H9 (cell line): Measurements from ENCODE around the gene ABCG1. TPM values are rescaled to one million over a fixed set of nuclear protein-coding genes. Genes with fewer than 3 reads are reported as not detected.

Source experiments
- DNase-seq: peaks from one replicate; pipeline ENCODE4 v3.0.0-alpha.2; 2017
- H2AFZ ChIP-seq: one replicate; pipeline ENCODE4 v1.6.1; 2013; ENCODE audit warnings: mild to moderate bottlenecking, low read length, control low read depth, moderate library complexity
- H2AK5ac ChIP-seq: 2 replicates; pipeline ENCODE4 v1.6.1; 2013; ENCODE audit warnings: low read length, control low read depth, mixed read lengths; ENCODE audit not compliant: insufficient read length
- H2BK120ac ChIP-seq: one replicate; pipeline ENCODE4 v1.6.1; 2013; ENCODE audit warnings: low read depth, mild to moderate bottlenecking, low read length, control low read depth, inconsistent platforms; ENCODE audit not compliant: poor library complexity, severe bottlenecking
- H2BK12ac ChIP-seq: 2 replicates; pipeline ENCODE4 v1.6.1; 2013; ENCODE audit warnings: low read length, control low read depth, mixed read lengths, low read depth; ENCODE audit not compliant: insufficient read length
- H2BK15ac ChIP-seq: 2 replicates; pipeline ENCODE4 v1.6.1; 2013; ENCODE audit warnings: low read depth, low read length, control low read depth
- H2BK20ac ChIP-seq: one replicate; pipeline ENCODE4 v1.6.1; 2013; ENCODE audit warnings: low read depth, mild to moderate bottlenecking, low read length, control low read depth, inconsistent platforms; ENCODE audit not compliant: poor library complexity, severe bottlenecking
- H2BK5ac ChIP-seq: 2 replicates; pipeline ENCODE4 v1.6.1; 2013; ENCODE audit warnings: low read length, control low read depth, mixed read lengths; ENCODE audit not compliant: insufficient read length
- H3K14ac ChIP-seq: 2 replicates; pipeline ENCODE4 v1.6.1; 2013; ENCODE audit warnings: low read length, control low read depth; ENCODE audit not compliant: insufficient read depth
- H3K18ac ChIP-seq: 2 replicates; pipeline ENCODE4 v1.6.1; 2013; ENCODE audit warnings: low read depth, mild to moderate bottlenecking, mixed read lengths, low read length, control low read depth; ENCODE audit not compliant: insufficient read length
- H3K23ac ChIP-seq: 2 replicates; pipeline ENCODE4 v1.6.1; 2013; ENCODE audit warnings: low read length, control low read depth, mixed read lengths, low read depth; ENCODE audit not compliant: insufficient read length
- H3K23me2 ChIP-seq: 2 replicates; pipeline ENCODE4 v1.6.1; 2013; ENCODE audit warnings: low read depth, mild to moderate bottlenecking, mixed read lengths, low read length, control low read depth; ENCODE audit not compliant: insufficient read length, poor library complexity, severe bottlenecking
- H3K27ac ChIP-seq: 2 replicates; pipeline ENCODE4 v1.5.1; 2013; ENCODE audit warnings: low read length, control low read depth, mixed read lengths, low read depth; ENCODE audit not compliant: insufficient read length
- H3K27me3 ChIP-seq: 2 replicates; pipeline ENCODE4 v1.6.1; 2013; ENCODE audit warnings: low read length, control low read depth, inconsistent platforms; ENCODE audit not compliant: insufficient read depth
- H3K4ac ChIP-seq: 2 replicates; pipeline ENCODE4 v1.6.1; 2013; ENCODE audit warnings: low read depth, mild to moderate bottlenecking, control low read depth, inconsistent platforms, low read length, moderate library complexity
- H3K4me1 ChIP-seq: 2 replicates; pipeline ENCODE4 v1.6.1; 2013; ENCODE audit warnings: low read length, control low read depth, inconsistent platforms; ENCODE audit not compliant: insufficient read depth
- H3K4me2 ChIP-seq: 2 replicates; pipeline ENCODE4 v1.6.1; 2013; ENCODE audit warnings: low read length, control low read depth, mixed read lengths; ENCODE audit not compliant: insufficient read length, insufficient read depth
- H3K56ac ChIP-seq: 2 replicates; pipeline ENCODE4 v1.6.1; 2013; ENCODE audit warnings: low read depth, mild to moderate bottlenecking, mixed read lengths, low read length, control low read depth; ENCODE audit not compliant: insufficient read length
- H3K79me1 ChIP-seq: 2 replicates; pipeline ENCODE4 v1.6.1; 2013; ENCODE audit warnings: low read depth, mild to moderate bottlenecking, moderate library complexity, low read length, control low read depth, inconsistent platforms; ENCODE audit not compliant: insufficient read depth, poor library complexity, severe bottlenecking
- H3K79me2 ChIP-seq: 2 replicates; pipeline ENCODE4 v1.6.1; 2013; ENCODE audit warnings: low read length, control low read depth, inconsistent platforms; ENCODE audit not compliant: insufficient read depth
- H3K9ac ChIP-seq: 2 replicates; pipeline ENCODE4 v1.6.1; 2013; ENCODE audit warnings: low read length, control low read depth, mixed read lengths; ENCODE audit not compliant: insufficient read length; ENCODE audit errors: extremely low read depth
- H3K9me3 ChIP-seq: one replicate; pipeline ENCODE4 v1.6.1; 2013; ENCODE audit warnings: low read depth, low read length, inconsistent platforms; ENCODE audit not compliant: control insufficient read depth
- H3T11ph ChIP-seq: one replicate; pipeline ENCODE4 v1.6.1; 2013; ENCODE audit warnings: mild to moderate bottlenecking, low read length, control low read depth, inconsistent platforms
- H4K20me1 ChIP-seq: one replicate; pipeline ENCODE4 v1.6.1; 2013; ENCODE audit not compliant: control insufficient read depth, insufficient read length, insufficient read depth
- H4K5ac ChIP-seq: 2 replicates; pipeline ENCODE4 v1.6.1; 2013; ENCODE audit warnings: low read depth, mild to moderate bottlenecking, mixed read lengths, low read length, control low read depth; ENCODE audit not compliant: insufficient read length
- H4K8ac ChIP-seq: replicated peaks from 2 replicates; pipeline ENCODE4 v1.6.1; 2013; ENCODE audit warnings: low read length, control low read depth, mixed read lengths, low read depth; ENCODE audit not compliant: insufficient read length
- H4K91ac ChIP-seq: 2 replicates; pipeline ENCODE4 v1.6.1; 2013; ENCODE audit warnings: low read depth, mild to moderate bottlenecking, moderate library complexity, mixed read lengths, low read length, control low read depth; ENCODE audit not compliant: insufficient read length
- H3K27ac Mint-ChIP-seq, 3 experiments: 2 replicates in 2 of 3; 3 replicates in 1 of 3; pipeline ENCODE4 v1.8.0; 2020 to 2021; ENCODE audit warnings: mixed read lengths in 3 of 3, mild to moderate bottlenecking in 1 of 3, moderate library complexity in 1 of 3
- H3K27me3 Mint-ChIP-seq: 2 replicates; pipeline ENCODE4 v1.8.0; 2021; ENCODE audit warnings: low read depth, mild to moderate bottlenecking, moderate library complexity, mixed read lengths
- H3K36me3 Mint-ChIP-seq, 3 experiments: 2 replicates in 2 of 3; 3 replicates in 1 of 3; pipeline ENCODE4 v1.8.0; 2020 to 2021; ENCODE audit warnings: low read depth in 3 of 3, mixed read lengths in 3 of 3; ENCODE audit not compliant: insufficient read depth in 1 of 3
- H3K4me1 Mint-ChIP-seq, 2 experiments: 2 replicates each; pipeline ENCODE4 v1.8.0; 2020; ENCODE audit warnings: mixed read lengths in 2 of 2
- H3K4me3 Mint-ChIP-seq, 2 experiments: 2 replicates in 1 of 2; 3 replicates in 1 of 2; pipeline ENCODE4 v1.8.0; 2020 to 2021; ENCODE audit warnings: mild to moderate bottlenecking in 2 of 2, mixed read lengths in 2 of 2, moderate library complexity in 1 of 2
- H3K9me3 Mint-ChIP-seq, 2 experiments: 2 replicates in 1 of 2; 3 replicates in 1 of 2; pipeline ENCODE4 v1.8.0; 2020; ENCODE audit warnings: mild to moderate bottlenecking in 2 of 2, mixed read lengths in 2 of 2, moderate library complexity in 1 of 2
- WGBS: extraction: QIAGEN DNeasy Blood & Tissue Kit; methylation state at CpG from one replicate; pipeline ENCODE4 v1.1.7; 2013; ENCODE audit warnings: missing lambda C conversion rate, low lambda C conversion rate, mixed read lengths; ENCODE audit not compliant: insufficient read length; ENCODE audit errors: extremely low coverage; 5-methylcytosine and 5-hydroxymethylcytosine counted together
- total RNA-seq: library from RNA; stranded (reverse); gene quantifications from 2 replicates; pipeline ENCODE4 v1.2.1, GENCODE V29; 2021
- TF ChIP-seq, protein P1 (sequence below): fragments of 200-600 bp; sonication (generic); conservative IDR thresholded peaks from 3 replicates; pipeline ENCODE4 v1.8.0; 2021; ENCODE audit warnings: antibody characterized with exemption, mild to moderate bottlenecking

Gene ABCG1
- total RNA-seq, 1 experiment from 2014 or later: 0.83 TPM

DNA sequence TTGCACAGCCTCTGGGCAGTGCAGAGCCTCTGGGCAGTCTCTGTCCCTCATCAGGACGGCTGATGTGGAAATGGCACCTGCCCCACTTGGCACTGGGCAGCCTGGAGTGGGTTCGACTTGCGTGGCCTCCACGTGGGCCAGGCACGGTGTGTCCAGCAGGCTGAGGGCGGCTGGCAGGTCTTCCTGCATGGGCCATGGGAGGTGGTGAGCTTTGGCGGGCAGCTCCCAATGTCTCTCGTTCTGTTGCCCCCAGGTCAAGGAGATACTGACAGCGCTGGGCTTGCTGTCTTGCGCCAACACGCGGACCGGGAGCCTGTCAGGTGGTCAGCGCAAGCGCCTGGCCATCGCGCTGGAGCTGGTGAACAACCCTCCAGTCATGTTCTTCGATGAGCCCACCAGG lies 63.1 kb downstream of the ABCG1 start:
- WGBS: no CpG with 5 or more reads among the region's 18 CpGs
- Histone ChIP-seq H3K23me2 (no peaks in the 10 kb centered on the region), H3K79me2 (no peaks in the 10 kb centered on the region), H3K18ac (no peak overlapping the region), H4K20me1 (no peaks in the 10 kb centered on the region), H3K4ac (no peak overlapping the region), H4K8ac (no peak overlapping the region), H3K27ac (no peak overlapping the region), H3K14ac (no peak overlapping the region; the same call in 1 of the 2 replicates), H4K91ac (no peak overlapping the region), H4K5ac (no peak overlapping the region), H2AK5ac (no peak overlapping the region), H2BK5ac (no peak overlapping the region), H2BK120ac (no peak overlapping the region), H3K56ac (no peak overlapping the region), H3K23ac (no peak overlapping the region), H2AFZ (no peak overlapping the region), H2BK15ac (no peak overlapping the region), H3K9me3 (no peaks in the 10 kb centered on the region), H3K9ac (no peak overlapping the region), H2BK20ac (no peak overlapping the region), H2BK12ac (no peak overlapping the region), H3K27me3 (no peaks in the 10 kb centered on the region; the same call in 1 of the 2 replicates), H3K4me1 (no peaks in the 10 kb centered on the region), H3K4me2 (no peak overlapping the region), H3T11ph (no peak overlapping the region), H3K79me1 (no peaks in the 10 kb centered on the region)
- no peak overlapping the region; a peak in 1 of 7 replicates for H3K27ac Mint-ChIP-seq
- H3K36me3 Mint-ChIP-seq: peaks cover 0 to 3% (median 0%) of the 10 kb centered on the region in 3 experiments; a peak in 1 of 7 replicates
- DNase-seq: no peak
- TF ChIP-seq, protein P1, sequence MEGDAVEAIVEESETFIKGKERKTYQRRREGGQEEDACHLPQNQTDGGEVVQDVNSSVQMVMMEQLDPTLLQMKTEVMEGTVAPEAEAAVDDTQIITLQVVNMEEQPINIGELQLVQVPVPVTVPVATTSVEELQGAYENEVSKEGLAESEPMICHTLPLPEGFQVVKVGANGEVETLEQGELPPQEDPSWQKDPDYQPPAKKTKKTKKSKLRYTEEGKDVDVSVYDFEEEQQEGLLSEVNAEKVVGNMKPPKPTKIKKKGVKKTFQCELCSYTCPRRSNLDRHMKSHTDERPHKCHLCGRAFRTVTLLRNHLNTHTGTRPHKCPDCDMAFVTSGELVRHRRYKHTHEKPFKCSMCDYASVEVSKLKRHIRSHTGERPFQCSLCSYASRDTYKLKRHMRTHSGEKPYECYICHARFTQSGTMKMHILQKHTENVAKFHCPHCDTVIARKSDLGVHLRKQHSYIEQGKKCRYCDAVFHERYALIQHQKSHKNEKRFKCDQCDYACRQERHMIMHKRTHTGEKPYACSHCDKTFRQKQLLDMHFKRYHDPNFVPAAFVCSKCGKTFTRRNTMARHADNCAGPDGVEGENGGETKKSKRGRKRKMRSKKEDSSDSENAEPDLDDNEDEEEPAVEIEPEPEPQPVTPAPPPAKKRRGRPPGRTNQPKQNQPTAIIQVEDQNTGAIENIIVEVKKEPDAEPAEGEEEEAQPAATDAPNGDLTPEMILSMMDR: no peak
- H3K9me3 Mint-ChIP-seq: no peaks in the 10 kb centered on the region; a peak in 2 of 5 replicates
- H3K27me3 Mint-ChIP-seq: peaks cover 8% of the 10 kb centered on the region; the same call in 1 of the 2 replicates
- no peak overlapping the region for H3K4me3 Mint-ChIP-seq
- peaks cover 5 to 9% of the 10 kb centered on the region in 2 experiments; a peak in 3 of 4 replicates for H3K4me1 Mint-ChIP-seq
